ENCODE data around the gene CDK5. TPM values are rescaled to one million over a fixed set of nuclear protein-coding genes. Genes with fewer than 3 reads are reported as not detected.

The CDK5 gene
- 44.6 TPM for polyA plus RNA-seq (2012; ENCODE audit: insufficient read length, low read depth)

GRCh38 chr7:151057506-151057988, at the start of gene CDK5:
Gene CDK5, minus strand, starts transcription at chr7:151057897. Its CDS starts 49 bp downstream, at chr7:151057848.
- TF ChIP-seq POLR2AphosphoS5 (IDR thresholded peaks at IDR 0.05; ENCODE audit: low read depth, low read length) = no peak
- no peak for TF ChIP-seq TAF1 (IDR thresholded peaks at IDR 0.05; ENCODE audit: borderline replicate concordance, insufficient read depth, low read length)
- no peak for TF ChIP-seq REST (IDR thresholded peaks at IDR 0.05; ENCODE audit: insufficient read depth in 1 of 2, low read depth in 2 of 2, low read length in 2 of 2)
- TF ChIP-seq FOXP2 (optimal IDR thresholded peaks at IDR 0.05; ENCODE audit: borderline replicate concordance, extremely low read depth, extremely low read length, insufficient read depth) = no peak
- no peak for TF ChIP-seq SIN3A (IDR thresholded peaks at IDR 0.05; ENCODE audit: borderline replicate concordance, insufficient read depth, low read length)

- TF ChIP-seq TAF1 (IDR thresholded peaks at IDR 0.05; ENCODE audit: borderline replicate concordance, insufficient read depth, low read length) (no peak), SIN3A (IDR thresholded peaks at IDR 0.05; ENCODE audit: borderline replicate concordance, insufficient read depth, low read length) (no peak), POLR2AphosphoS5 (IDR thresholded peaks at IDR 0.05; ENCODE audit: low read depth, low read length) (no peak), FOXP2 (optimal IDR thresholded peaks at IDR 0.05; ENCODE audit: borderline replicate concordance, extremely low read depth, extremely low read length, insufficient read depth) (no peak), REST (IDR thresholded peaks at IDR 0.05; ENCODE audit: insufficient read depth in 1 of 2, low read depth in 2 of 2, low read length in 2 of 2) (no peak)
Observed at GRCh38 chr7:151104411-151105235, 46.9 kb upstream of the CDK5 start.

GRCh38 chr7:151103973-151104372, 46.3 kb upstream of the CDK5 start:
- TF ChIP-seq POLR2AphosphoS5 (IDR thresholded peaks at IDR 0.05; ENCODE audit: low read depth, low read length) (no peak), REST (IDR thresholded peaks at IDR 0.05; ENCODE audit: insufficient read depth in 1 of 2, low read depth in 2 of 2, low read length in 2 of 2) (no peak), FOXP2 (optimal IDR thresholded peaks at IDR 0.05; ENCODE audit: borderline replicate concordance, extremely low read depth, extremely low read length, insufficient read depth) (no peak), SIN3A (IDR thresholded peaks at IDR 0.05; ENCODE audit: borderline replicate concordance, insufficient read depth, low read length) (no peak), TAF1 (IDR thresholded peaks at IDR 0.05; ENCODE audit: borderline replicate concordance, insufficient read depth, low read length) (no peak)

- TF ChIP-seq POLR2AphosphoS5 (IDR thresholded peaks at IDR 0.05; ENCODE audit: low read depth, low read length) (no peak), TAF1 (IDR thresholded peaks at IDR 0.05; ENCODE audit: borderline replicate concordance, insufficient read depth, low read length) (no peak), FOXP2 (optimal IDR thresholded peaks at IDR 0.05; ENCODE audit: borderline replicate concordance, extremely low read depth, extremely low read length, insufficient read depth) (no peak), REST (IDR thresholded peaks at IDR 0.05; ENCODE audit: insufficient read depth in 1 of 2, low read depth in 2 of 2, low read length in 2 of 2) (no peak), SIN3A (IDR thresholded peaks at IDR 0.05; ENCODE audit: borderline replicate concordance, insufficient read depth, low read length) (no peak)
Observed at GRCh38 chr7:151102991-151103390, 45.3 kb upstream of the CDK5 start.
